ENCODE measurements around the gene PHLDB3.
A peak's percentile ranks its signal among the peaks of the same experiment; 100 is the strongest.
"Not testable (repeated sequence)": the region's sequence is repeated elsewhere in the genome, so short reads cannot be mapped to it uniquely, and the experiment has no call there.

Gene PHLDB3

GRCh38 chr19:43439032-43439708 is 65.4 kb downstream of the PHLDB3 start:
- no peak for DNase-seq

- DNase-seq = no peak
These were observed 66.1 kb downstream of the PHLDB3 start for GRCh38 chr19:43438291-43439031.

GRCh38 chr19:43437712-43438111 is 66.8 kb downstream of the PHLDB3 start:
- DNase-seq = no peak

GRCh38 chr19:43437284-43437683 is 67.3 kb downstream of the PHLDB3 start:
- DNase-seq = not testable (repeated sequence)

GRCh38 chr19:43435775-43436174 is 68.8 kb downstream of the PHLDB3 start:
- no peak for DNase-seq

- DNase-seq = no peak
These were observed 70.9 kb downstream of the PHLDB3 start for GRCh38 chr19:43433689-43434088.

- no peak for DNase-seq
These were observed 71.2 kb downstream of the PHLDB3 start for GRCh38 chr19:43433358-43433673.

- DNase-seq = no peak
These were observed 73.6 kb downstream of the PHLDB3 start for GRCh38 chr19:43430976-43431375.

GRCh38 chr19:43430142-43430710 is 74.3 kb downstream of the PHLDB3 start:
- no peak for DNase-seq

GRCh38 chr19:43429395-43429794 is 75.2 kb downstream of the PHLDB3 start:
- no peak for DNase-seq

GRCh38 chr19:43425567-43426392 is 78.8 kb downstream of the PHLDB3 start:
- peak in 1 of 3 experiments; percentile 45 for DNase-seq

Data from NCI-H1417 (cell line).